ENCODE measurements around the gene LRCH1.

LRCH1 gene

DNA sequence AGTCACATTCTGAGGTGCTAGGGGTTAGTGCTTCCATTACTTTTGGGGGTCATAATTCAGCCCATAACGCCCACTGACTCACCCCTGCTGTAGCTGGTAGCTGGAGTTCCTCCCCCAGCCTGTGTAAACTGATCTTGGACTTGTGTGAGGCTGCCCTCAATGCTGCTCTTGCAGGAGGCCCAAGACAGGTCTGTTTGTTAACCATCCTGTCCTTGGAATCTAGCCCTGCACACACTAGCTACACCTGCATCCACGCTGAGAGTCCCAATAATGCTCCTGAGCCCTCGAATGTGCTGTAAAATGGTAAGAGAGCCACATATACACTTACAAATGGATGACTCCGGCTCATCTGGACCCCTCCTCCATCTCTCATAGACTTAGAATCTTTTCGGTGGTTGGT is 9.6 kb downstream of the LRCH1 start:
- DNase-seq (ENCODE audit: low spot score): no peak

DNA sequence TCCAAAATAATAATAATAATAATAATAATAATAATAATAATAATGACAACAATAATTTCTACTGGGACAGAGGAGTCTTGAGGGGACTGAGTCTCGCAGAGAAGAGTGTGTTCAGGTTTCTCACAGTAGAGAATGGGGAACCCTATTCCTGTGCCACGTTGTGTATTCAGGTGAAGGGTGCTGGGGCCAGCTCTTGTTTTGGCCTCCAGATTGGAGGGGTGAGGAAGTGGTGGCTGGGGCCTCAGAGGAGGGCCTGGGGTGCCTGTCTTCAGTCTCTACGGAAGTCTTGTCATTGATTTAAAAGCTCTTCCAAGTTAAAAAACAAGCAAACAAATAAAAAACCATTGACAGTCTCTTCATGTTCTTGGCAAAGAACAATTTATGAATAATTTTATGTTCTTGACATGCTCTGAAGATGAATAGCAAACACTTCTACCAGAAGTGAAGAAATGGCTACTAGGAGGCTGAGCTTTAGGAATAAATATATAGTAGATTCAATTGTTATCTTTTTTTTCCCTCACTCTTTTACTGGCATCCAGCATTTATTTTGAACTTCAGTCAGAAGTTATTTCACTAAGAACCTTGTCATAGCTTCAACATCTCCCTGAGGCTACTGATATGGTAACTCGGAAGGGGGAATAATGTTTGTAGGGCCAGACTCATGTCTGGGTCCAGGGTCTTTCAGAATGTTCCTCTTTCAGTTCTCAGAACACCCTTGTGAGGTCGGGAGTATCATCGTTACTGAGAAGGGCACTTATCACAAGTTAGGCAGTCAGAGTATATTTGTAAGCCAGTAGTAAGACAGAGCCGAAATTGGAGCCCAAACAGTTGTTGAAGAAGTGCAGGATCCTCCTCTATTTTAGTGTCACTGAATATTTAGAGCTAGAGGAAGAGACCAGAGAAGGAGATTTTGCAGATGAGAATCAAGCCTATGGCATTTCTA is 13.1 kb downstream of the LRCH1 start:
- DNase-seq (ENCODE audit: low spot score): no peak

DNA sequence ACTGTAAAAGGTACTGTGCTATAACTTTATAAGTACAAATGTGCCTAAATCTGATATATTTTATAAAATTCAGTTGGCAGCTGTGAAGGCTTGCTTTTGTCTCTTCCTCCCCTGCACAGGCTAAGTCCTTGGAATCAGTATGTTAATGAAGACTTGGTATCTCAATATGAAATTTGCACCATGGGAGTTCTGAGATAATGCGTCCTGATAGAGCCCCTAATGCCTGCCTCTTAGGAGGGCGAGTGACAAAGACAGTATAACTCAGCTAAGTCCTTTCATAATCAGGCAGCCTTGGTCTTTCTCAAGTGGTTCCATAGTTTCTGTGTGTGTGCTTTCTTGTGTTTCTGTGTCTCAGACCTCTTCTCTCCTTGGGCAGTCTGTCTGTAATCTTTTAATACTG is 14.7 kb downstream of the LRCH1 start:
- no peak for DNase-seq (ENCODE audit: low spot score)

DNA sequence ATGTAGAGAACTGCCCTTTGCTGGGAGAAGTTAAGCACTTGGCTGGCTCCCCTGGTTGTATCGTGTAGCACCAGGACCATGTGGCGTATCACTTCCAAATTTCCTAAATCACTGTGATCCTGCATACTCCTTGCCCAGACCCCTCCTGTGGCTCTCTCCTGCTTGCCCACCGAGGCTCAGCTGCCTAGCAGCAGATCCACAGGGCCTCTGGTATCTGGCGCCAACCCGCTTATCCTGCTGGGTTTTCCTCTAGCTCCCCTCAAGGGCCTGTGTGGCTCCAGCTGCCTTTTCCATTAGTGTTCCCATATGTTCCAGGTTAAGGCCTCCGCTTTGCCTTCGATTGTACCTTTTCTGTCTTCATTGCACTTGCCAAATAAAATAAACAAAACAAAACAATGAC is 16.5 kb downstream of the LRCH1 start:
- no peak for DNase-seq (ENCODE audit: low spot score)

DNA sequence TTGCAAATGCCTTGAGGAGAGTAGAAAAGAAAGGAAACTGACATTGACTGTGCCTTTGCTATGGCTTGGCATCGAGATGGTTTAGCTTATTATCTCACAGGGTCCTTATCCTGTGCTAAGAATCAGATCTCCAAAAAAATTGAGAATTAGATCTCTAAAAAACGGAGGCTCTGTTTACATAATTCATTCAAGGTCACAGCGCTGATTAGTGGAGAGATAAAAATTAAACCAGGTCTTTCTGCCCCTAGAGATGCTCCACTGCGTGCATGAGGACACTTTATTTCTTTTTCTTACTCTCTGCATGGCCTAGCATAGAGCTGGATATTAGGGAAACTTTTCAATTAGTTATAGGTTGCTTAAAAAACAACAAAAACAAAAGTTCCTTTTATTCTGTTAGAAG is 17.3 kb downstream of the LRCH1 start:
- DNase-seq (ENCODE audit: low spot score): no peak

DNA sequence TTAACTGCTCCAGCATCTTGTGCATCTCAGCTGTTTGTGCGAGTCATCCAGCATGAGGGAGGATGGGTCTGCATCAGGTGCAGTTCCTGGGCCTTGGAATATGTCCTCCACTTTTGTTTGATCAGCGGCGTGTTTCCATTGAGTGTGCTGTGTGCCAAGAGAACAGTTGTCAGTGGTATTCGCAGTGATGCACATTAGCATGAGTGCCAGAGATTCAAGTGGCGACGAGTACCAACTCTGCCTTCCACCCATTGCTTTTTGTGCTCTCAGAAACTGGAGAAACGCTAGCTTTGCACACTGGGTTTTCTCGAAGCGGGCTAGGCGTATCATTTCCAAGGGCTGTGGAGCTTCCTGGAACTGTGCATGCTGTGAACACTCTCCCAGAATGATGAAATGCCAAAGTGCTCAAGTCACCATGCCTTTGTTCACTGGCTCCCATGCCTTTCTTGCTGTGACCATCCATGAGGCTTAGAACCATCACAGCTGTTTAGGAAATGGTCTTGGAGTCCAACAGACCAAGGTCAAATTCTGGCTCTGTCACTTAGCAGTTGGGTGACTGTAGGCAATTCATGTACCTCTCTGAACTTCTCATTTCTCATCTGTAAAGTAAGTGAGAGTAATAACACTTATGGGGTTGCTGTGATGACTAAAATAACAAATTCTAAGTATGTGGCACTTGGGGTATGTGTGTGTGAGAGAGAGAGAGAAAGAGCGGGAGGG is 18.4 kb downstream of the LRCH1 start:
- no peak for DNase-seq (ENCODE audit: low spot score)

DNA sequence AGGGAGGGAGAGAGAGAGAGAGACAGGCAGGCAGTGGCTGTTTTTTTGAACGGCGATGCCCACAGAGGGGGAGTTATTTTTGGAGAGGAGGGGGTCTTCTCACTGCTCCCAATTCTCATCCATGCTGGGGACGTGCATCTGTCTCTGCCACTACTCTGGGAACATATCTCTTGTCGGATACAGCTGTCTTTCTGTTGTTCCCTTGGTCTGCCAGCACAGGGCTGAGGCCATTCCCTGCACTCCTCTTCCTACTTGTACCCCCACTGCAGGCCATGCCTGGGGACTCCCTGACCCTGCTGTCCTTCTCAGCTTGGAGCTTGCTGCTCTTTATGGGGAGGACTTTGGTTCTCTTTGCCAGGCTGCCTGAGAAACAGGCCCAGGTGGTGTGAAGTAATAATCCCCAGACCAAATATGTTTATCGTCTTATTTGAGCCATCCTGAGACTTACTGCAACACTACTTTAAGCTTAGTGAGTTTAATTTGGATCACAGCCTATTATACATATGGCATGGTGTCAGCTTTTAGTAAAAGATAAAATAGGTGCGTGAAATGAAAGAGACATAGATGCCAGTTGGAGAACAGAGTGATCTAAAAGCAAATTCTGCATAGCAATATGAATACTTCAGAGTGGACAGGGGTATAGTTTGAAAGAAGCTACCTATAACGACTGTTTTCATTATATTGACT is 19.1 kb downstream of the LRCH1 start:
- DNase-seq (ENCODE audit: low spot score): no peak

DNA sequence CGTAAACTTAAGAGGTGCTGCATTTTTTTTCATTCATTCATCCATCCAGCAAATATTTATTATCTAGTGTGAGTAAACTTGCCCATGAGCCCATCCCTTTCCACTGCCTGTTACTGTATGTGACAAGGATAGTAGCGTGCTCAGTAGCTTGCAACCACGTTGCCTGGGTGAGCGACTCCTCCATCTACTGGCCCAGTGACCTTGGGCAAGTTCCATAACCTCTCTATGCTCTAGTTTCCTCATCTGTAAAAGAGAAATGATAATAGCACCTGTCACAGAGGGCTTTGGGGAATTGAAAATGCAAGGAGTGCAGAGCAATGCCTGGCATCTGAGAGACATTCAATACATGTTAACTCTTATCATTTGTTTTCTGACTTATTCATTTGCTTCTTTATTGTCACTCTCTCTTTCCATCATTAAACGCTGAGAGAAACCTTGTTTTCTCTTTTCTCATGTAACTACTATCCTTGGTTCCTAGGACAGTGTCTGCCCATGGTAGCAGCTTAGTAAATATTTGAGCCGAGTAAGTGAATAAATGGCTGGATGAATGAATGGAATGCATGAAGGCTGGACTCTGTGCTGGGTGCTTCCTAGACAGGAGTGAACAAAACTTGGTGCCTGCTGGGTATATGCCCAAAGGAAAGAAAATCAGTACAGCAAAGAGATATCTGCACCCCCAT is 19.9 kb downstream of the LRCH1 start:
- DNase-seq (ENCODE audit: low spot score): no peak

DNA sequence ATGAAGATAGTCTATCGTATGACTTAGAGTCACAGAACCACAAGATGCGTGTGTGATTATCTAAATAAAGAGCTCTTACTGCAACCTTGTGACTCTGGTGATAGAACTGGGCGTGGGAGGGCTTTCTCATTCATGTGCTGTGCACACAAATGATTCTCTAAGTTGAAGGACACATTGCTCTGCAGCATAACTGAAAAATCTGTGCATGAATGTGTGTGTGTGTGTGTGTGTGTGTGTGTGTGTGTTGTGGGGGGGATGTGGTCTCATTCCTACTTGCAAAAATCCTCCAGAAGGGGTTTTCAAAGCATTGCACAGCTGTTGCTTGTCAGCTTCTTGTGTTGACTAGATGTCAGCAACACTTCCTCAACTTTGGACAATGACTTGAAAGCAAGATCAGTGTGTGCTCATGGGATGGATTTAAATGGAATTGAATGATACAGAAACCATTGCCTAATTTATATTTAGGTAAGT is 22.4 kb downstream of the LRCH1 start:
- DNase-seq (ENCODE audit: low spot score): no peak

DNA sequence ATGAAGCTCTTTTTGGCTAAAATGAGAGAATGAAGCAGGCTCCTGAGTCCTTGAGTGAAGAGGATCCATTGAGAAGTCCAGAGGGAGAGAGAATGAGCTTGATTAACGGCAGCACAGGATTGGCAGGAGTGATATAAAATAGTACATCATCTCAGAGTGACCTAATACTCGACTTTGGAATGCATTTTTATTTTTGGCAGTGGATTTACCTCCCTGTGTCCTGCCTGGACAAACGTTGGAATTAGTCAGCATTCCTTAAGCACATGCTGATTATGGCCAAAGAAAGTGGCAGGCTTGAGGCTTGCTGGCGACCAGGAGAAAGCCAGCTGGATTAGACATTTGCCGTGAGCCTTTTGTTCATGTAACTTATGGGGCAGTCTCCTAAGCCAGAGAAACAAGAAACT is 22.9 kb downstream of the LRCH1 start:
- no peak for DNase-seq (ENCODE audit: low spot score)

DNA sequence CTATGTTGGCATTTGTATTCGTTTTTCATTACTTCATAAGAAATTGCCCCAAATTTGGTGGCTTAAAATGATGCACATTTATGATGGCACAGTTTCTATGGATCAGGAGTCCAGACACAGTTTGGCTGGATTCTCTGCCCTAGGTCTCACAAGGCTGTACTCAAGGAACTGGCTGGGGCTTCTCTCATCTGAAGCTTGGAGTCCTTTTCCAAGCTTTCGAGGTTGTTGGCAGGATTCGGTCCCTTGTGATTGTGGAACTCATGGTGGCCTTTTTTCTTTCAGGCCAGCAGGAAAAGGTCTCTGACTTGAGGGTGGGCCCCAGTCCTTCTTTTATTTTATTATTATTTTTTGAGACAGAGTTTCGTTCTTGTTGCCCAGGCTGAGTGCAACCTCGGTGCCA is 23.8 kb downstream of the LRCH1 start:
- no peak for DNase-seq (ENCODE audit: low spot score)

DNA sequence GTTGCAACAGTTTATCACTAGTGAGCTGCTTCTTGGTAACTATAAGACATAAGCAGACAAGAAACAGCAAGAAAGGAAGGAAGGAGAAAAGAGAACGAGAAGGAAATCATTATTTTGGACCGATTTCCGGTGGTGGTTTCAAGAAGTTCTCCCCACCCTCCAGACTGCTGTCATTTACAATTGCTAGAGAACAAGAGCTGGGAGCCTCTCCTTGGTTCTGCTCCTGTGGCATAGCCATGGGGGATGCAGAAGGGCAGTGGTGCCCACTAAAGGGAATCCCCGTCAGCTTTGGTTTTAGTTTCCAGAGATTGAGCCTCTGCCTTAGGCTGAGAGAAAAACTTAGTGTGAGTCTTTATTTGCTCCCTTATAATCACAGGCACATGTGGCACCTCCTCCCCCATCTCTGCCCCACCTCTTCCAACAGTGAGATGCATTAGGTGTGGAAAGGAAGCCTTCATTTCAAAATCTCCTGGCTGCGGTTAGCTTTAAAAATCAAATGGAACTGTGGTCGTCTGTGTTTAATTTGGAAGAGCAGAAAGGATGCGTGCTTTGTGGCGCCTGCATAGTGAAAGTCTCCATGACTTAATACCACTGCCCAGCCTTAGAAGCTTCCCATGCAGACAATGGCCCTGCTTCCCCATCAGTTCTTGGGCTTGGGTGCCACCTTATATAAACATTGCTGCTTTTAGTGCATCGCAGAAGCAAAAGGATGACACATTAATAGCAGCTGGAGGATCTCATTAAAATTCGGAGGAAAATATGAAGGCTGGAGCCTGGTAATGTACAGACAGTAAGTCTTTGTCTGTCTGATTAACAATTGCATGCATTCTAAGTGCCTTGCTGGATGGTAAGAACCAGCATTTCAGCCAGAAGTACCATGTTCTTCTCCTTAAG is 25.0 kb downstream of the LRCH1 start:
- no peak for DNase-seq (ENCODE audit: low spot score)

DNA sequence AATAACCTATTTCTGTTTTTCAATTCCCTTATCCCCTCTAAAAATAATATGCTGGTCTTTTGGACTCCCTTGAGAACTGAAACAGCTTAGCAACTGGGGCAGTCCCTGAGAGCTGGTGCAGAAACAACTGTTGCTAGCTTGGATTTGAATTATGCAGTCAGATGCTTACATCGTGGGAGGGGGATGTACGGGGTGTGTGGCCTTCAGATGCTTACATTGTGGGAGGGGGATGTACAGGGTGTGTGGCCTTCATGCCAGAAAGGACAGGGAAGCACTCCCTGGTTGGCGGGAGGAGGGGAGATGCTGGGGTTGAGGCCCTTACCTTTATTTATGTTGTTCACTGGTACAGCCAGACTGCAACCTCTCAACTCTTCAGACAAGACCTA is 25.6 kb downstream of the LRCH1 start:
- no peak for DNase-seq (ENCODE audit: low spot score)

DNA sequence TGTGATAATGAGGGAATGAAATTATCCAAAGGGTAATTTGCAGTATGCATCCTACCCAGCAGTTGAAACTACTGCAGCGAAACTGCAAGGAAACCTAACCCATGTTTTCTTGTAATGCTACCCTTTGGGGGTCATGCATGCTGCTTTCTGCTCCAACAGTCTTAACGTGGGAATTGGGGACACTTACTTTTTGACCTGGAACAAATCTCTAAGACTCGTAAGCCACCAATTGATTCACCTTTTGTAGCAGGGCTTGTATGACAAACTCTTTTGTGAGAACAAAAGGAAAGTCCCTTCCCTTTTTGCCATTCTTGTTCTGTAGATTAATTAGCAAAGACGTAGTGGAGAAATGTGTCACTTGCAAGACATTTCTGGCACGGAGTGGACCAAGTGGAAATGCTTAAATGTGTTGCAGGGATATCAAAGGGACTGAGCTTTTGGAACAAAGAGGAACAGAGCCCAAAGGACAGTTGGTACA is 27.4 kb downstream of the LRCH1 start:
- DNase-seq (ENCODE audit: low spot score): no peak

DNA sequence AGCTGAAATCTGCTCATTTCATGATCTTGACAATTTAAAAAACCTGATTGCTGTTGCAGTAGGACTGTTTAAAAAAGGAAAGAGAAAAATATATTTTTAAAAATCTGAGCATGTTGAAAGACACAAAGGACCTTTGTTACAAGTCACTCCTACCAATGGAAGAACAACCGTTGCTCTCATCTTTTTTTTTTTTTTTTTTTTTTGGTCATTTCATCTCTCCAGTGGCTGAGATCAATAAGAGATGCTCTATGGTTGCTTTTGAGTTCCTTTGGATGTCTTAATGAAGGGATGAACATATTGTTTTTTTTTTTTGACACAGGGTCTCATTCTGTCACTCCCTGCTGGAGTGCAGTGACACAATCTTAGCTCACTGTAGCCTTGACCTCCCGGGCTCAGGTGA is 29.2 kb downstream of the LRCH1 start:
- no peak for DNase-seq (ENCODE audit: low spot score)

DNA sequence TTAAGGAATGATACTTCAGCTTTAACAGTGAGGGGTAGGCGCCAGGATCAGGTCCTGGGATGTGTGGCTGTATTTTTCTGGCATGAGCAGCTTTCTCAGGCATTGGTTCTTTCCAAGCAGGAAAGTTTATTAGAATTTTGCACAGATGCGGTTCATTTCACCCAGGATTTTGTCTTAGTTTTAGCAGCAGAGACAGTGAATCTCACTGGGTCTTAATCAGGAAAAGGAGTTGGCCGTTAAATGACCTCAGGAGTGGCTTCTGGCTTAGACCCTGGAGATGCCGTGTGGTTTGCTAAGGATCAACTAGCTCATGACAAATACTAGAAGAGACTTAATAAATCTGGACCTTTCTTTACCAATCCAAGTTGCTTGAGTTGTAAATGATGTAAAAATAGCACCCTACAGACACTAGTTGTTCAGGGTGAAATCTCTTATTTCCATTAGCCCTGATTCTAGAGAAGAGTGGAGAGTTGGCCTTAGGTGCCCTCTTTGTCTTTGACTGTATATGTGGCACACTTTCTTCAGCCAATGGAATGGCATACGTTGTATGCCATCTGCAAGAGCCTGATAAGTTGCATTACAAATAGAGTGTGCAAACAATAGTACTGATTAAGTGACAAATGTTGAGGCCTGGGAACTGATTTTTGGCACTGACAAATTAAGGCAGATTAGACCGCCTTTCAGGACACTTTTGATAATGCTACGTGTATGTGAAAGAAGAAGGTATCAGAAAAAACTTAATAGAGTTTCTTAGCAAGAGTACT is 34.0 kb downstream of the LRCH1 start:
- no peak for DNase-seq (ENCODE audit: low spot score)

DNA sequence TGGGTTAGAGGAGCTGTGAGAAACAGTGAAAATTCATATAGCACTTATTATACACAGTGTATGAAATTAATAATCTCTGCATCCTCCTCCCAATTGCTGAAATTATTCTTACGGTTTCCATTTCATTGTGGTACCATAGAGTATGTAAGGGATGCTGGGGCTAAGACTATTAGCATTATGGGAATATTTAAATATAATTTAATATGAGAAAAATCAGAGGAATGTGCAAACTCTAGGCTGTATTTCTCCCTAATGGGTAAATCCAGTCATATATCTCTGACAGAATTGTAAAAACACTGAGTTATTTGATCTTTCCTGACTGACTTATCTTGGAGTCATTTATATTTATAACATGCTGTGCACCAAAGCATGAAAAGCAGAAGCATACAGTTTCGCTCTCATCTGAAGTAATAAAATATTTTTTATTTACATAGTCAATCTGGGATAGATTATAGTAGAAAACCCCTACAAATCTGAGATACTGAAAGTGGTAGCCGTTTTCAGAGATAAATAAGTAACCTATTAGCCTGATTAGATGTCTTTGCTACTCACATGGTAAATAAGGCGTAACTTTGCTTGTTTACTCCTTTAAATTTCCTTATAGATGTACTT is 34.9 kb downstream of the LRCH1 start:
- DNase-seq (ENCODE audit: low spot score): no peak

DNA sequence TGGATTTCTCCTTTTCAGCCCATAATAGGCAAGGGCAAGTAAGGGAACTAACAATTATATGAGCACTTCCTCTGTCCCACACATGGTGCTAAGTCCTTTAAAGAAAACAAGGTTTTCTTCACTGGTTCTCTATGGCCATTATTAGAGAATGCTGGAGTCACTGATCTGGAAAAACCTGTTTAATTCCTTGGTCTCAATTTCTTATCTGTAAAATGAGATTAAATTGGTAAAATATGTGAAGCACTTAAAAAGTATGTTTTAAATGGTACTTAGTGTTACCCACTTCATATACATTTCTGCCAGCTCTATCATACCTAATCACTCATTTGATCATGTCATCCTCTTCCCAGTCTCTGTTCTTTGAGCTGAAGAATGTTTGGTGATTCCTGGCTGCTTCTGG is 39.4 kb downstream of the LRCH1 start:
- DNase-seq (ENCODE audit: low spot score): no peak

DNA sequence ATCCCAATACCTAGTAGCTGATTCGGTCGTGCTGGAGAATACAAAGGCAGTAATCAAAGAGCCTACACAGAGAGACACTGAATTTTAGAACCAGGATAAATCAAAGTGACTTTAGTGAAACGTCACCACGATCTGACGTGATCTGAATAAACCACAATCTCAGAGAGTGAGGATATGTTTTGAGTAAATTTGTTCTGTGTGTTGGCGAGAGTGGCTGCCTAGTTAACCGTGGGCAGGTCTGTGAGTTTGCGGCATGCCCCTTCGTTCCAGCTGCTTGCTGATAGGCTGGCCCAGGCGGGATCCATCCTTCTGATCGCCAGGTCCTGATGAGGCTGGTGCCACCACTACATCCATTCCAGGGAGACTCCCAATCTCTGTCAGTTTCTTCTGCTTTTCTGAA is 40.4 kb downstream of the LRCH1 start:
- DNase-seq (ENCODE audit: low spot score): no peak
